GM08714 (cell line): Measurements from ENCODE around the gene CCR6.

ENCODE experiments used
- H3K4me3 ChIP-seq: fragments of 200-500 bp; sonication (Bioruptor generic); 2 replicates; pipeline ENCODE4 v1.5.1; 2014; ENCODE audit warnings: mild to moderate bottlenecking, low read length, inconsistent platforms
- ZNF274 ChIP-seq: IDR thresholded peaks from 2 replicates; pipeline ENCODE4 v1.6.1; 2012; ENCODE audit warnings: mild to moderate bottlenecking, low read depth, low read length

The CCR6 gene

GRCh38 chr6:167134448-167135328 is 11.8 kb downstream of the CCR6 start:
- H3K4me3 ChIP-seq: no peak overlapping the region
- TF ChIP-seq ZNF274: no peak

GRCh38 chr6:167136376-167136775 is 13.5 kb downstream of the CCR6 start:
- no peak overlapping the region for H3K4me3 ChIP-seq
- TF ChIP-seq ZNF274: no peak

DNA sequence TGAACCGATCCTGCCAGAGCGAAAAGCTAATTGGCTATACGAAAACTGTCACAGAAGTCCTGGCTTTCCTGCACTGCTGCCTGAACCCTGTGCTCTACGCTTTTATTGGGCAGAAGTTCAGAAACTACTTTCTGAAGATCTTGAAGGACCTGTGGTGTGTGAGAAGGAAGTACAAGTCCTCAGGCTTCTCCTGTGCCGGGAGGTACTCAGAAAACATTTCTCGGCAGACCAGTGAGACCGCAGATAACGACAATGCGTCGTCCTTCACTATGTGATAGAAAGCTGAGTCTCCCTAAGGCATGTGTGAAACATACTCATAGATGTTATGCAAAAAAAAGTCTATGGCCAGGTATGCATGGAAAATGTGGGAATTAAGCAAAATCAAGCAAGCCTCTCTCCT is 14.2 kb downstream of the CCR6 start:
- H3K4me3 ChIP-seq: no peak overlapping the region
- no peak for TF ChIP-seq ZNF274

DNA sequence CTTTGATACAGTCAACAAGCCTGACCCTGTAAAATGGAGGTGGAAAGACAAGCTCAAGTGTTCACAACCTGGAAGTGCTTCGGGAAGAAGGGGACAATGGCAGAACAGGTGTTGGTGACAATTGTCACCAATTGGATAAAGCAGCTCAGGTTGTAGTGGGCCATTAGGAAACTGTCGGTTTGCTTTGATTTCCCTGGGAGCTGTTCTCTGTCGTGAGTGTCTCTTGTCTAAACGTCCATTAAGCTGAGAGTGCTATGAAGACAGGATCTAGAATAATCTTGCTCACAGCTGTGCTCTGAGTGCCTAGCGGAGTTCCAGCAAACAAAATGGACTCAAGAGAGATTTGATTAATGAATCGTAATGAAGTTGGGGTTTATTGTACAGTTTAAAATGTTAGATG is 15.0 kb downstream of the CCR6 start:
- no peak overlapping the region for H3K4me3 ChIP-seq
- TF ChIP-seq ZNF274: no peak

DNA sequence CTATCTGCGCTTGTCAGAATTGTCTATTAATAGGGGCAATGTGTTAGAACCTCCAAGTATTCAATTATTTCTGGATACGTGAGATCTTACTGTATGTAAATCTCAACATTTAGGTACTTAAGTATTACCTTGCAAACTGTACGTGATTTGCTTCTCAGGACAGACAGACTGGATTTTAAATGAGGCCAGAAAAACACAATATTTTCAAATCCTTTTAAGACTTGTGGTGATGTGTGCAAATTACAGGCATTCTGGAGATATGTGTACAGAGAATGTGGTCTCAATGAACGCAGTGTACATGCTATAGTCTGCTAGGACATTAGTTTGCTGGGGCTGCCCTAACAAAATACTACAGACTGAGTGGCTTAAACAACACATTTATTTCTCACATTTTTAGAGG is 16.9 kb downstream of the CCR6 start:
- H3K4me3 ChIP-seq: no peak overlapping the region
- TF ChIP-seq ZNF274: no peak

GRCh38 chr6:167140589-167141474 is 17.9 kb downstream of the CCR6 start:
- no peak for TF ChIP-seq ZNF274

DNA sequence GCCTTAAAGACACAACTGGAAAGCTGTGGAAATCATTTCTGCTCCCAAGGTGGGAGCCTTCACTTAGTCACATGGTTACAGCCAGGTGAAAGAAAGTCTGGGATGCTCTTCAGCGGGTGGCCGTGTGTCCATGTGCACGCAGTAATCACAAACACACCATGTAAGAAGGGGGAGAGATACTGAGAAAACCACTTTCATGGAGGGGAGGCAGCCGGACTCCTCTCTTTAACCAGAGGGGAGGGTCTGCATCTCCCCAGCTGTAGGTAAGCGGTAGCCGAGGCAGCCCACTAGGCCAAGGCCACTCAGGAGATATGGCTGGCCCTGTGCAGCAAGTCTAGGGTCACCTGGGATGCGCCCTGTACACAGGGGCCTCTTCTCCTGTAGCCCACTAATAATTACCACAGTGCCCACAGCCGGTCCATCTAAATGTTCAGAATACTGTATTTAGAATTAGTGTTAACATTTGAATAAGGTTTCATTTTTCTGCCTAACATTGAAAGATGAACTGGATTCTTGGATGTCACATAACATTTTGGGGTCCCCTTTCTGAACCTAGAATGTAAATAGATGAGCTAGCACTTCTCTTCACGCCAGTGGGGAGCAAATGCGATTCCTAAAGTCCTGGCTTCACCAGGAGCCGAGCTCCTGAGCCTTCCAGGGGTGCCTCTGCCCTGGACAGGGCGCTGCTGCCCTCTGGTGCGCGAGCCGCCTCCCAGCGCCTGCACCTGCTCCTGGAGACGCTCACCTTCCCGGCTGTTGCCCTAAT is 19.0 kb downstream of the CCR6 start:
- TF ChIP-seq ZNF274: no peak
- no peak overlapping the region for H3K4me3 ChIP-seq

More at GRCh38 chr6:167140589-167141474, 17.9 kb downstream of the CCR6 start:
- no peak overlapping the region for H3K4me3 ChIP-seq

- no peak for TF ChIP-seq ZNF274
- H3K4me3 ChIP-seq: no peak overlapping the region
These were observed 19.5 kb downstream of the CCR6 start for GRCh38 chr6:167142433-167142761.

DNA sequence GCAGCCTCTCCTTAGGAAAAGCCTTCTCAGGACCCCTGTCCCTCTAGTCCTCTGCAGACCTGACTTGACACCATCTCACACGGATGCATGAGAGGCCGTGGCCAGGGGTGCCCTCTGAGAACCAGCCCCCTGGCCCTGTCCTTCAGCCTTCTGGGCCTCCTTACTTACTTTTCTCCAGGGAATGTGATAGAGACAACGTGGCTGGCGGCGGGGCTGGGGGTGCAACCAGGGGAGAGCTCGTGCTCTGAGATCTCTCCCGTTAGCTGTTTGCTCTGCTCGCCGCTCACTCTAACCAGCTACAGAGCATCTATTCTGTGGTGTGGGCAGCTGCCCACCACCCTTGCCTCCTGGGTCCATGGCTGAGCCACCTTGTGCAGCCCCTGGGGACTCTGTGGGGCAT is 20.1 kb downstream of the CCR6 start:
- TF ChIP-seq ZNF274: no peak
- H3K4me3 ChIP-seq: no peak overlapping the region

GRCh38 chr6:167145461-167145860 is 22.6 kb downstream of the CCR6 start:
- H3K4me3 ChIP-seq: no peak overlapping the region

GRCh38 chr6:167146135-167146534 is 23.2 kb downstream of the CCR6 start:
- no peak for TF ChIP-seq ZNF274
- peak overlapping the region; percentile 16; the same call in 1 of the 2 replicates for H3K4me3 ChIP-seq

More at GRCh38 chr6:167145461-167145860, 22.6 kb downstream of the CCR6 start:
- no peak for TF ChIP-seq ZNF274

DNA sequence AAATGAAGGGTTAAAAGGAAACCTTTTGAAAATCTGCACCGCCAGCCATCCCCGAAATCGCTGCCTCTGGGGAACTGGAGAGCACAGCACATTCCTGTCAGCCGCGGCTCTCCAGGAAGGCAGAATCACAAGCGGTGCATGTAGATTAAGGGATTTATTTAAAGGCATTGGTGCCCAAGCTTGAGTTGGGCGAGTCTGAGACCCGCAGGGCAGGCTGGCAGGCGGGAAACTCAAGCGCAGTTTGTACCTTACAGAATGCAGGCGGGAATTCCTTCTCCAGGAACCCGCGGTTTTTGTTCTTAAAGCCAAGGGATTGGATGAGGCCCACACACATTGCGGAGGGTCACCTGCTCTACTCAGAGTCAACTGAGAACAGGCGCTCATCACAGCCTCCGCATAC is 24.1 kb downstream of the CCR6 start:
- peak overlapping the region; percentile 31; the same call in 1 of the 2 replicates for H3K4me3 ChIP-seq
- no peak for TF ChIP-seq ZNF274

GRCh38 chr6:167148021-167148420 is 25.1 kb downstream of the CCR6 start:
- H3K4me3 ChIP-seq: no peak overlapping the region
- TF ChIP-seq ZNF274: no peak

GRCh38 chr6:167148997-167149396 is 26.1 kb downstream of the CCR6 start:
- no peak for TF ChIP-seq ZNF274
- no peak overlapping the region for H3K4me3 ChIP-seq

GRCh38 chr6:167150941-167151549 is 28.1 kb downstream of the CCR6 start:
- H3K4me3 ChIP-seq: no peak overlapping the region
- TF ChIP-seq ZNF274: no peak
